Right atrium auricular region (tissue), 2 donors: Measurements from ENCODE around the gene SIGMAR1. TPM values are rescaled to one million over a fixed set of nuclear protein-coding genes. Genes with fewer than 3 reads are reported as not detected.

Experiments
- total RNA-seq, 2 donors: library from RNA; depleted of rRNA; stranded (reverse); fragments of >200 nt; gene quantifications; one replicate each; pipeline ENCODE4 v1.1.0, GENCODE V29; 2016

Gene SIGMAR1
- total RNA-seq, 2 donors from 2014 or later, result 52.2 to 70.7 TPM

Other genes with a start within 250 kb of the SIGMAR1 start
- 10 to 100 TPM; 10.5 to 19.9 TPM for gene FAM219A, start 179.2 kb downstream of the SIGMAR1 start, total RNA-seq
- gene DNAI1, start 179.0 kb downstream of the SIGMAR1 start, total RNA-seq, result not detected
- under 1 TPM in 1 of 2 donors, not detected in 1; 0.75 TPM for gene ENHO, start 114.8 kb downstream of the SIGMAR1 start, total RNA-seq
- 10 to 100 TPM in 1 of 2 donors, 1 to 10 TPM in 1; 6.6 to 23.3 TPM for gene CNTFR, start 48.1 kb downstream of the SIGMAR1 start, total RNA-seq
- gene RPP25L, start 25.7 kb downstream of the SIGMAR1 start, total RNA-seq, result 10 to 100 TPM; 29.9 to 49.2 TPM
- 100 to 1,000 TPM in 1 of 2 donors, 10 to 100 TPM in 1; 59.1 to 154 TPM for gene DCTN3, start 17.3 kb downstream of the SIGMAR1 start, total RNA-seq
- not detected for gene ARID3C, start 8.7 kb downstream of the SIGMAR1 start, total RNA-seq
- gene GALT, start 8.9 kb upstream of the SIGMAR1 start, total RNA-seq, result 10 to 100 TPM; 30.9 to 35.0 TPM
- gene IL11RA, start 14.4 kb upstream of the SIGMAR1 start, total RNA-seq, result 100 to 1,000 TPM in 1 of 2 donors, 10 to 100 TPM in 1; 58.2 to 108 TPM
- gene CCL27, start 24.9 kb upstream of the SIGMAR1 start, total RNA-seq, result not detected
- gene CCL19, start 53.5 kb upstream of the SIGMAR1 start, total RNA-seq, result under 1 TPM in 1 of 2 donors, not detected in 1; 0.63 TPM
- 10 to 100 TPM in 1 of 2 donors, 1 to 10 TPM in 1; 2.9 to 26.5 TPM for gene CCL21, start 72.3 kb upstream of the SIGMAR1 start, total RNA-seq